Stomach (tissue), 4 donors: ENCODE results near the gene OVCH1.

Experiments
- EP300 ChIP-seq: sonication (generic); formaldehyde crosslinking; IDR thresholded peaks from one replicate; pipeline ENCODE4 v1.6.1; 2017; ENCODE audit warnings: antibody characterized with exemption
- POLR2A ChIP-seq, 4 donors: fragments of 450-650 bp; IDR thresholded peaks; one replicate each; pipeline ENCODE4 v1.6.1; 2016; ENCODE audit warnings: antibody characterized with exemption in 4 of 4, control low read depth in 2 of 4, mild to moderate bottlenecking in 1 of 4, moderate library complexity in 1 of 4
- POLR2AphosphoS5 ChIP-seq, 3 donors: sonication (generic); formaldehyde crosslinking; IDR thresholded peaks; one replicate each; pipeline ENCODE4 v1.6.1; 2016; ENCODE audit warnings: antibody characterized with exemption in 3 of 3
- TF ChIP-seq, protein P1 (sequence below), 7 experiments: fragments of 450-650 bp in 4 of 7; fragments of 200-600 bp in 3 of 7; sonication (generic) in 3 of 7; IDR thresholded peaks; one replicate each; pipeline ENCODE4 v1.5.1; 2016 to 2019; ENCODE audit warnings: antibody characterized with exemption in 7 of 7, control low read depth in 2 of 7, mild to moderate bottlenecking in 1 of 7

- TF ChIP-seq, protein P1, sequence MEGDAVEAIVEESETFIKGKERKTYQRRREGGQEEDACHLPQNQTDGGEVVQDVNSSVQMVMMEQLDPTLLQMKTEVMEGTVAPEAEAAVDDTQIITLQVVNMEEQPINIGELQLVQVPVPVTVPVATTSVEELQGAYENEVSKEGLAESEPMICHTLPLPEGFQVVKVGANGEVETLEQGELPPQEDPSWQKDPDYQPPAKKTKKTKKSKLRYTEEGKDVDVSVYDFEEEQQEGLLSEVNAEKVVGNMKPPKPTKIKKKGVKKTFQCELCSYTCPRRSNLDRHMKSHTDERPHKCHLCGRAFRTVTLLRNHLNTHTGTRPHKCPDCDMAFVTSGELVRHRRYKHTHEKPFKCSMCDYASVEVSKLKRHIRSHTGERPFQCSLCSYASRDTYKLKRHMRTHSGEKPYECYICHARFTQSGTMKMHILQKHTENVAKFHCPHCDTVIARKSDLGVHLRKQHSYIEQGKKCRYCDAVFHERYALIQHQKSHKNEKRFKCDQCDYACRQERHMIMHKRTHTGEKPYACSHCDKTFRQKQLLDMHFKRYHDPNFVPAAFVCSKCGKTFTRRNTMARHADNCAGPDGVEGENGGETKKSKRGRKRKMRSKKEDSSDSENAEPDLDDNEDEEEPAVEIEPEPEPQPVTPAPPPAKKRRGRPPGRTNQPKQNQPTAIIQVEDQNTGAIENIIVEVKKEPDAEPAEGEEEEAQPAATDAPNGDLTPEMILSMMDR (IDR thresholded peaks at IDR 0.05) = no peak
- TF ChIP-seq POLR2A (IDR thresholded peaks at IDR 0.05) (no peak), POLR2AphosphoS5 (IDR thresholded peaks at IDR 0.05) (no peak), EP300 (no peak)
Observed at GRCh38 chr12:29497588-29497987, at the start of gene OVCH1.
